ENCODE measurements around the gene TPCN1. TPM values are rescaled to one million over a fixed set of nuclear protein-coding genes. Genes with fewer than 3 reads are reported as not detected.

The TPCN1 gene
- total RNA-seq, 3 donors from 2014 or later (not counting 1 experiment from before 2014, with no cell fraction given) = 7.2 to 21.4 (median 10.7) TPM

DNA sequence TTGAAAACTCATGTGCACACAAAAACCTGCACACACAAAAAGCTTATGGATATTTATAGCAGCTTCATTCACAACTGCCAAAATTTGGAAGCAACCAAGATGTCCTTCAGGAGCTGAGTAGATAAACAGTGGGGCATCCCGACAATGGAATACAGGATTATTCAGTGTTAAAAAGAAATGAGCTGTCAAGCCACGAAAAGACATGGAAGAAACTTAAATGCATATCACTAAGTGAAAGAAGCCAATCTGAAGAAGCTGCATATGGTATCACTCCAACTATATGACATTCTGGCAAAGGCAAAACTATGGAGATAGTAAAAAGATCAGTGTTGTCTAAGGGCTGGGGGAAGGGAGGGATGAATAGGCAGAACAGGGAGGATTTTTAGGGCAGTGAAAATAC is 5.2 kb upstream of the TPCN1 start:
- Mint-ChIP-seq H3K27me3 (ENCODE audit: low read depth in 2 of 2) (peaks cover 2 to 10% of the 10 kb centered on the region in 2 donors), H3K36me3 (no peaks in the 10 kb centered on the region), H3K9me3 (no peaks in the 10 kb centered on the region), H3K27ac (no peak overlapping the region), H3K4me1 (peaks cover 11 to 20% of the 10 kb centered on the region in 2 donors), H3K4me3 (no peak overlapping the region)
- H3K36me3 ChIP-seq (ENCODE audit: control insufficient read depth, insufficient read depth, low read length) = no peaks in the 10 kb centered on the region
- H3K4me1 ChIP-seq (ENCODE audit: control insufficient read depth, insufficient read depth, low read length) = peaks cover 21% of the 10 kb centered on the region
- 100% methylated on average over 2 of the region's 2 CpGs for WGBS (ENCODE audit: insufficient coverage)
- TF ChIP-seq, protein P1, sequence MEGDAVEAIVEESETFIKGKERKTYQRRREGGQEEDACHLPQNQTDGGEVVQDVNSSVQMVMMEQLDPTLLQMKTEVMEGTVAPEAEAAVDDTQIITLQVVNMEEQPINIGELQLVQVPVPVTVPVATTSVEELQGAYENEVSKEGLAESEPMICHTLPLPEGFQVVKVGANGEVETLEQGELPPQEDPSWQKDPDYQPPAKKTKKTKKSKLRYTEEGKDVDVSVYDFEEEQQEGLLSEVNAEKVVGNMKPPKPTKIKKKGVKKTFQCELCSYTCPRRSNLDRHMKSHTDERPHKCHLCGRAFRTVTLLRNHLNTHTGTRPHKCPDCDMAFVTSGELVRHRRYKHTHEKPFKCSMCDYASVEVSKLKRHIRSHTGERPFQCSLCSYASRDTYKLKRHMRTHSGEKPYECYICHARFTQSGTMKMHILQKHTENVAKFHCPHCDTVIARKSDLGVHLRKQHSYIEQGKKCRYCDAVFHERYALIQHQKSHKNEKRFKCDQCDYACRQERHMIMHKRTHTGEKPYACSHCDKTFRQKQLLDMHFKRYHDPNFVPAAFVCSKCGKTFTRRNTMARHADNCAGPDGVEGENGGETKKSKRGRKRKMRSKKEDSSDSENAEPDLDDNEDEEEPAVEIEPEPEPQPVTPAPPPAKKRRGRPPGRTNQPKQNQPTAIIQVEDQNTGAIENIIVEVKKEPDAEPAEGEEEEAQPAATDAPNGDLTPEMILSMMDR (IDR thresholded peaks at IDR 0.05) = no peak
- H3K9me3 ChIP-seq (ENCODE audit: control insufficient read depth, insufficient read depth, low read length) = no peaks in the 10 kb centered on the region
- intact Hi-C loops (cut with micrococcal nuclease) = no loop called here
- DNase-seq (no peak), ATAC-seq (no peak)
- H3K4me3 ChIP-seq (ENCODE audit: low read length) = no peak overlapping the region
- H3K27ac ChIP-seq (ENCODE audit: low read length) = no peak overlapping the region
- H3K27me3 ChIP-seq (ENCODE audit: control insufficient read depth, insufficient read depth, low read length) = no peaks in the 10 kb centered on the region

DNA sequence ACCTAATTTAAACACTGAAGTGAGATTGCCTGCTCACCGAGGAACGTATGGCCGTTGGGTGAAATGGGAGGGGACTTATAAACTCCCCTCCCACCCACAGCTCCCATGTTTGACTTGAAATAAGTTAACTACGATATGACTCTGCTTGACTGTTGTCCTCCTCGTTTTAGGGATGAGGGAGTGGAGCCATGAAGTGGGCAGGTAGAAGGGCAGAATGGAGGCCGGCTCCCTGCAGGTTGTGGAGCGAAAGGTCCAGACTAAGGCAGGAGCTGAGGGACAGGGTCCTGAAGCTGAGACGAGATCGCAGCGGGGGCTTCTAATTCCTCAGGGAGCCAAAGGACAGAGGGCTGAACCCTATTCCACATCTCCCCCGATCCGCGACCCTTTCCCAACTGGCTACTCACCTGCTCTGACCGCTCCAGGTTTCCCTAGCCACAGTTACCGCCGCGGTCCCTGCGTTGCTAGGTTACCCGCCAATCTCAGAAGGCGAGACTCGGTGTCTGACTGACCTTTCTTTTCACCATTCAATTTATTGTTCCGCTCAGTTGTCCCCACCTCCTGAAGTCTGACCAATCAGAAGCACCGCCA is 577 bp upstream of the TPCN1 start:
- H3K4me3 ChIP-seq (ENCODE audit: low read length) = peak overlapping the region; percentile 44
- ATAC-seq (no peak), DNase-seq (peak in 1 of 2 donors; percentile 43)
- H3K27me3 Mint-ChIP-seq (ENCODE audit: low read depth in 2 of 2) = peaks cover 0 to 4% of the 10 kb centered on the region in 2 donors
- 1% methylated on average over 20 of the region's 23 CpGs for WGBS (ENCODE audit: insufficient coverage)
- peaks cover 22 to 28% of the 10 kb centered on the region in 2 donors for H3K4me1 Mint-ChIP-seq
- peak overlapping the region; percentile 85 for H3K4me3 Mint-ChIP-seq
- H3K9me3 Mint-ChIP-seq = no peaks in the 10 kb centered on the region
- peak overlapping the region; percentile 81 to 85 for H3K27ac Mint-ChIP-seq
- peaks cover 29% of the 10 kb centered on the region for H3K4me1 ChIP-seq (ENCODE audit: control insufficient read depth, insufficient read depth, low read length)
- no peaks in the 10 kb centered on the region for H3K9me3 ChIP-seq (ENCODE audit: control insufficient read depth, insufficient read depth, low read length)
- H3K27me3 ChIP-seq (ENCODE audit: control insufficient read depth, insufficient read depth, low read length) = no peaks in the 10 kb centered on the region
- no peaks in the 10 kb centered on the region for H3K36me3 ChIP-seq (ENCODE audit: control insufficient read depth, insufficient read depth, low read length)
- no peaks in the 10 kb centered on the region for H3K36me3 Mint-ChIP-seq
- TF ChIP-seq, protein P1 (IDR thresholded peaks at IDR 0.05) = no peak
- peak overlapping the region; percentile 70 for H3K27ac ChIP-seq (ENCODE audit: low read length)
- intact Hi-C loops (cut with micrococcal nuclease) = loop anchor here (1.0 kb wide), 4 partner anchors 12 to 138 kb away; partner anchors contain the start of genes DDX54, PLBD2, RITA1 and SLC8B1

DNA sequence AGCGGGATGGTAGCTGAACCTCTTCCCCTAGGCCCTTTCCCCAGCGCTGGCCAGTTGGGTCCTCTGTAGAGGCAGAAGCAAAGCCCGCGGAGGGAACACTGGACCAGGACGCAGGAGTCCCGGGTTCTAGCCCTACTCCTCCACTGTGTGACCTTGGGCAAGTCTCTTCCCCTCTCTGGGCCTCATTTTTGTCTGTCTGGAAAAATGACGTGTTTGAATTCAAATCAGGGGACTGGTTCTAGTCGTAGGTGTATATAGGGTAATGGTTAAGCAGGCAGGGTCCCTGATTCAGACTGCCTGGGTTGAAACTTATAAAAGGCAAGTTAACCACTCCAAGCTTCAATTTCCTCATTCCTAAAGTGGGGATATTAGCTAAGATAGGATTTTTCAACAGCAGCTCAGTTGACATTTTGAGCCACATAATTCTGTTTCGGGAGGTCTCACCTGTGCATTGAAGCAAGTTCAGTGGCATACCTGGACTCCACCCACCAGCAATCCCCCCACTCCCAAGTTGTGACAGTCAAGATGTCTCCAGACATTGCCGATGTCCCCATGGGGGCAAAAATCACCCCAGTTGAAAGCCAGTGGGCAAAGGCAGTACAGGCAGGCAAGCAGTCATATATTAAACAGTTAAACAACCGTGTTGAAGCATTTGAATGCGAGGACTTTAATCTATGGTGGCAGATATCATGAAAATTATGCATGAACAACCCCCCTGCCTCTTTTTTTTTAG is 899 bp downstream of the TPCN1 start:
- 45% methylated on average over 11 of the region's 12 CpGs for WGBS (ENCODE audit: insufficient coverage)
- DNase-seq = peak; percentile 22 to 42

More for the DNA sequence above, 899 bp downstream of the TPCN1 start:
- Histone ChIP-seq H3K36me3 (ENCODE audit: control insufficient read depth, insufficient read depth, low read length) (no peaks in the 10 kb centered on the region), H3K4me3 (ENCODE audit: low read length) (peak overlapping the region; percentile 73), H3K4me1 (ENCODE audit: control insufficient read depth, insufficient read depth, low read length) (peaks cover 29% of the 10 kb centered on the region), H3K27ac (ENCODE audit: low read length) (peak overlapping the region; percentile 60), H3K27me3 (ENCODE audit: control insufficient read depth, insufficient read depth, low read length) (no peaks in the 10 kb centered on the region), H3K9me3 (ENCODE audit: control insufficient read depth, insufficient read depth, low read length) (no peaks in the 10 kb centered on the region)
- TF ChIP-seq, protein P1 (IDR thresholded peaks at IDR 0.05) = no peak
- intact Hi-C loops (cut with micrococcal nuclease) = loop anchor here (1.0 kb wide), 4 partner anchors 14 to 136 kb away; partner anchors contain the start of genes DDX54, PLBD2, RITA1 and SLC8B1
- peaks cover 22 to 28% of the 10 kb centered on the region in 2 donors for H3K4me1 Mint-ChIP-seq
- peak overlapping the region; percentile 85 for H3K4me3 Mint-ChIP-seq
- H3K27me3 Mint-ChIP-seq (ENCODE audit: low read depth in 2 of 2) = no peaks in the 10 kb centered on the region
- ATAC-seq = no peak
- H3K27ac Mint-ChIP-seq = peak overlapping the region in 1 of 2 donors; percentile 85
- no peaks in the 10 kb centered on the region for H3K36me3 Mint-ChIP-seq
- H3K9me3 Mint-ChIP-seq = no peaks in the 10 kb centered on the region

Data from natural killer cell (primary cell).